SK-N-MC (cell line): ENCODE measurements around the gene GAD2.

Source experiments
- DNase-seq: peaks from one replicate; pipeline ENCODE4 v3.0.0-alpha.2; 2011; ENCODE audit warnings: low read depth, low spot score
- H3K27ac ChIP-seq: fragments of 200-600 bp; sonication (generic); 2 replicates; pipeline ENCODE4 v1.5.1; 2016; ENCODE audit warnings: mixed run types
- H3K36me3 ChIP-seq: fragments of 200-600 bp; sonication (generic); 2 replicates; pipeline ENCODE4 v1.6.1; 2017; ENCODE audit warnings: antibody characterized with exemption, low read length, mixed read lengths; ENCODE audit not compliant: insufficient read depth
- H3K4me3 ChIP-seq: fragments of 200-600 bp; sonication (generic); 2 replicates; pipeline ENCODE4 v1.5.1; 2016
- H3K9ac ChIP-seq: fragments of 200-600 bp; sonication (generic); 2 replicates; pipeline ENCODE4 v1.8.0; 2017; ENCODE audit warnings: mixed run types, mixed read lengths; ENCODE audit not compliant: insufficient read length
- H3K9me3 ChIP-seq: fragments of 200-600 bp; sonication (generic); 2 replicates; pipeline ENCODE4 v1.6.1; 2017; ENCODE audit warnings: low read depth, mild to moderate bottlenecking, antibody characterized with exemption, low read length, moderate library complexity, mixed read lengths
- EZH2 ChIP-seq: fragments of 200-600 bp; sonication (generic); IDR thresholded peaks from one replicate; pipeline ENCODE4 v1.6.1; 2017; ENCODE audit warnings: antibody characterized with exemption
- FOXP2 ChIP-seq: optimal IDR thresholded peaks from 2 replicates; pipeline ENCODE3; 2011; ENCODE audit warnings: mild to moderate bottlenecking, moderate library complexity; ENCODE audit not compliant: insufficient read depth; ENCODE audit errors: extremely low read length, control extremely low read depth
- POLR2AphosphoS5 ChIP-seq: IDR thresholded peaks from 2 replicates; pipeline ENCODE4 v1.6.1; 2012; ENCODE audit warnings: mild to moderate bottlenecking, low read depth, low read length, borderline replicate concordance

GAD2 gene

GRCh38 chr10:26310361-26310760 is 93.8 kb downstream of the GAD2 start:
- Histone ChIP-seq H3K9me3 (no peaks in the 10 kb centered on the region), H3K36me3 (no peaks in the 10 kb centered on the region), H3K4me3 (no peak overlapping the region), H3K27ac (no peak overlapping the region), H3K9ac (no peak overlapping the region)
- TF ChIP-seq EZH2 (no peak), FOXP2 (no peak), POLR2AphosphoS5 (no peak)
- no peak for DNase-seq

- Histone ChIP-seq H3K36me3 (no peaks in the 10 kb centered on the region), H3K4me3 (no peak overlapping the region), H3K9ac (no peak overlapping the region), H3K9me3 (no peaks in the 10 kb centered on the region), H3K27ac (no peak overlapping the region)
- DNase-seq: no peak
- no peak for TF ChIP-seq FOXP2
- TF ChIP-seq EZH2: no peak
- no peak for TF ChIP-seq POLR2AphosphoS5
Observed at GRCh38 chr10:26311383-26311940, 94.9 kb downstream of the GAD2 start.

GRCh38 chr10:26314265-26315013 is 97.9 kb downstream of the GAD2 start:
- Histone ChIP-seq H3K9me3 (no peaks in the 10 kb centered on the region), H3K9ac (no peak overlapping the region), H3K27ac (no peak overlapping the region), H3K36me3 (no peaks in the 10 kb centered on the region), H3K4me3 (no peak overlapping the region)
- no peak for DNase-seq
- TF ChIP-seq EZH2: no peak

- no peaks in the 10 kb centered on the region for H3K36me3 ChIP-seq
- no peak for DNase-seq
- no peaks in the 10 kb centered on the region for H3K9me3 ChIP-seq
- TF ChIP-seq POLR2AphosphoS5: no peak
- TF ChIP-seq FOXP2: no peak
- no peak for TF ChIP-seq EZH2
- no peak overlapping the region for H3K9ac ChIP-seq
- no peak overlapping the region for H3K27ac ChIP-seq
- no peak overlapping the region for H3K4me3 ChIP-seq
Observed at GRCh38 chr10:26318672-26319071, 102.1 kb downstream of the GAD2 start.

- Histone ChIP-seq H3K9ac (no peak overlapping the region), H3K27ac (no peak overlapping the region), H3K9me3 (no peaks in the 10 kb centered on the region), H3K36me3 (no peaks in the 10 kb centered on the region), H3K4me3 (no peak overlapping the region)
- DNase-seq: no peak
- TF ChIP-seq EZH2: no peak
- TF ChIP-seq POLR2AphosphoS5: no peak
- TF ChIP-seq FOXP2: no peak
Observed at GRCh38 chr10:26323219-26323618, 106.6 kb downstream of the GAD2 start.

- Histone ChIP-seq H3K36me3 (no peaks in the 10 kb centered on the region), H3K27ac (no peak overlapping the region), H3K9me3 (no peaks in the 10 kb centered on the region), H3K4me3 (no peak overlapping the region), H3K9ac (no peak overlapping the region)
- TF ChIP-seq FOXP2: no peak
- DNase-seq: no peak
Observed at GRCh38 chr10:26326851-26327250, 110.3 kb downstream of the GAD2 start.

GRCh38 chr10:26327811-26328210 is 111.2 kb downstream of the GAD2 start:
- Histone ChIP-seq H3K36me3 (no peaks in the 10 kb centered on the region), H3K9me3 (no peaks in the 10 kb centered on the region), H3K4me3 (no peak overlapping the region), H3K27ac (no peak overlapping the region), H3K9ac (no peak overlapping the region)
- no peak for DNase-seq
- TF ChIP-seq EZH2: no peak

- Histone ChIP-seq H3K9ac (no peak overlapping the region), H3K27ac (no peak overlapping the region), H3K9me3 (no peaks in the 10 kb centered on the region), H3K4me3 (no peak overlapping the region), H3K36me3 (no peaks in the 10 kb centered on the region)
- no peak for DNase-seq
- no peak for TF ChIP-seq POLR2AphosphoS5
- no peak for TF ChIP-seq FOXP2
- no peak for TF ChIP-seq EZH2
Observed at GRCh38 chr10:26331371-26331770, 114.8 kb downstream of the GAD2 start.

GRCh38 chr10:26334232-26334931 is 117.8 kb downstream of the GAD2 start:
- Histone ChIP-seq H3K9ac (no peak overlapping the region), H3K27ac (no peak overlapping the region), H3K36me3 (no peaks in the 10 kb centered on the region), H3K4me3 (no peak overlapping the region), H3K9me3 (no peaks in the 10 kb centered on the region)
- DNase-seq: no peak
- no peak for TF ChIP-seq EZH2
- TF ChIP-seq POLR2AphosphoS5: no peak
- no peak for TF ChIP-seq FOXP2
